ENCODE data around the gene PRKAG3. TPM values are rescaled to one million over a fixed set of nuclear protein-coding genes. Genes with fewer than 3 reads are reported as not detected.

PRKAG3 gene
- total RNA-seq, 2 donors from 2014 or later = not detected

DNA sequence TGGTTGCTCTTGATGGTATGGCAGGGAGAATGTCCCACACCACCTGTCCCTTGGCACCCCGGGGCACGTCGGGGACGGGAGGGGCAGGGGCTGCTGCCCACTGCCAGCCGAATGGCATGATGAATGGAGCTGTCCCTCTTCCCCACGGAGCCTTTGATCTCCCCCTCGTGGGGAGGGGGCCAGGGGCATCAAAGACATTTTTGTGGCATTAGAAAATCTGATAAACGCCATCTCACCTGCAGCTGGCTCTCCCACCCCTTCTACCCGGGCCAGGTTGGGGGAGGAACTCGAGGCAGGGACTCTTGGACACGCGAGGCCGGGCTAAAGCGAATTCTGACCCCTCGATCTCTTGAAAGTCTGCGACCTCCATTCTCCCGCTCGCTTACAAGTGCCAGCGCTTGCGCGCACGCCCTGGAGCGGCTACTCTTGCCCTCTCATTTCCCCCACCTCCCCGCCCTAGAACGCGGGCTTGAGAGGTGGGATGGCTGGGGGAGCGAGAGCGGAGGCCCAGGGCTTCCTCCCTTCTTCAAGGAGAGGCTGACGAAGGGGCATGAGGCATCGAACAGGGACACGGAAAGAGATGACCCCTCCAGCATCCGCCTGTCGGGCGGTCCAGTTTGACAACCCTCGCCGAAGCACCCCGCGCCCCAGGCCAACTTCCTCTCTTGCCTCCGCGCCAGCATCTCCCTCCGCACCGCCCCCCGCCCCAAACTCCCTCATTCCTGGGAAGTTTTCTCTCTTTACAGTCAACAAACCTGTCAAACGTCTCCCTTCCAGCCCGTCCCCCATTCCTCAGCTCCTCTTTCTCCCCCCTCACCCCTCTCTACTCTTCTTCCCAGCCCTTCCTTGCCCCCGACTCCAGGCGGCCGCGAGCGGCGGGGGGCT is 27.3 kb upstream of the PRKAG3 start:
- Mint-ChIP-seq H3K4me3 (peak overlapping the region; percentile 83), H3K27me3 (peaks cover 89% of the 10 kb centered on the region), H3K36me3 (ENCODE audit: low read depth) (peaks cover 14% of the 10 kb centered on the region), H3K27ac (peak overlapping the region; percentile 21), H3K4me1 (peaks cover 19% of the 10 kb centered on the region)
- H3K9me3 ChIP-seq (ENCODE audit: control insufficient read depth, low read length, poor library complexity, severe bottlenecking) = no peaks in the 10 kb centered on the region
- DNase-seq (no peak), ATAC-seq (no peak)

DNA sequence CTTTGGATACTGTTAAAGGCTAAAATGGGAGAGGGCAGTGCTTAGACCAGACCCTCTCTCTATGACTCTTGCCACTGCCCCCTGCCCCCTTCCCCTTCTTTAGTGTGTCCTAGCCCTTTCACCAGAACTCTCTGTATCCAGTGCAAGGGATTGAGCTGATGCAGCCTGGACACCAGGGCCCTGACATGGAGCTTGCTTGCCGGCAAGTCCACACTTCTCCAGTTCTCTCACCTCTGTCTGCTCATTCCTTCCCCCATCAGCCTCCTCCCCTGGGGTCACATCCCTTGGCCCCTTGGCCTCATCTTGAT is 26.5 kb upstream of the PRKAG3 start:
- Mint-ChIP-seq H3K36me3 (ENCODE audit: low read depth) (peaks cover 9% of the 10 kb centered on the region), H3K27me3 (peaks cover 89% of the 10 kb centered on the region), H3K4me1 (peaks cover 24% of the 10 kb centered on the region), H3K27ac (no peak overlapping the region), H3K4me3 (no peak overlapping the region)
- H3K9me3 ChIP-seq (ENCODE audit: control insufficient read depth, low read length, poor library complexity, severe bottlenecking) = no peaks in the 10 kb centered on the region
- DNase-seq (no peak), ATAC-seq (no peak)

DNA sequence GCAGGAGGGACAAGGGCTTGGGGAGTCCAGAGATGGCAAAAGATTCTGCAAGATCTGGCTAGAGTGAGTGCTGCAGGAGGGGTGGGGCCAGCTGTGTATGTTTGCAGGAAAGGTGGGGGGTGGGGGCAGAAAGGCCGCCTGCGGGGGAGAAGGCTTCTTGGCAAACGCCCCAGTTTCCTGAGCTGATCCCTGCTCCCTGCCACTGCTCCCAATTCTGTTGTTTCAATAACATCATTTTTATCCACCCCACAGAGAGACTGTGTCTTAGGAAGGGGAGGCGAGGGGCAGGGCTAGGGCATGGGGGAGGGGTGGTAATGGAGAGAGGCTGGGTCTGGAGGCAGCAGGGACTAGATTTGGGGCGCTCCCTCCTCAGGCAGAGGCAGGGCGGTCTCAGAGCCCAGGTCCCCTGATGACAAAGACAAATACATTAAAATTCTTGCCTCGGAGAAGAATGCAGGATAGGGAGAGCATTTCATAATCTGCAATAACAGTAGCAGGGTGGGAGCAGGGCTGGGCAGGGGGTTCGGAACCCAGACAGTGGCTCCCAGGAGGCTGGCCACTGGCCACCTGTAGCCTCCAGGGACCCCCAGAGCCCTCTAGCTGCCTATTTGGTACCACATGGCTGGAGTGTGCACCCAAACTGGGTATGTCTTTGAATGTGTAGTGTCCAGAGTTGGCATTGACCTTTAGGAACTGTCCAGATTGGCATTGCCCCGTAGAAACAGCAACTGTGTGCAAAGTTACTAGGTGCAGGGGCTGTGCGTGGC is 26.0 kb upstream of the PRKAG3 start:
- no peak overlapping the region for H3K4me3 Mint-ChIP-seq
- peaks cover 9% of the 10 kb centered on the region for H3K36me3 Mint-ChIP-seq (ENCODE audit: low read depth)
- DNase-seq = no peak
- ATAC-seq = no peak
- H3K4me1 Mint-ChIP-seq = peaks cover 25% of the 10 kb centered on the region
- H3K27me3 Mint-ChIP-seq = peaks cover 89% of the 10 kb centered on the region
- no peaks in the 10 kb centered on the region for H3K9me3 ChIP-seq (ENCODE audit: control insufficient read depth, low read length, poor library complexity, severe bottlenecking)
- no peak overlapping the region for H3K27ac Mint-ChIP-seq

DNA sequence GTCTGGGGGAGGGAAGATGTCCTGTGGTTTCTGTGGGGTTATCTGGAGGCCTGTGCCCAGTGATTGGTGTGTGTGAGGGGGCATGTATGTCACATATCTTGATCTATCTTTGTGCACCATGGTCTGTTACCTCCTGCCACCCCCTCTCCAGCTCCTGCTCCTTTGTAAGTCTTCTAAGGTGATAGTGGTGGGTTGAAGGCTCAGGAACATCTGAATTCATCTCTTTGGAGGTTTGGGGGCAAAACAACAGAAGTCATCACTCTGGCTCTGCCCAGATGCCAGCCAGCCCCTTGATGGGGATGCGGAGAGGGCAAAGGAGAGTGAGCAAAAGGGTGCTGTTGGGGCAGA is 25.3 kb upstream of the PRKAG3 start:
- Mint-ChIP-seq H3K4me3 (no peak overlapping the region), H3K4me1 (peaks cover 25% of the 10 kb centered on the region), H3K27me3 (peaks cover 86% of the 10 kb centered on the region), H3K36me3 (ENCODE audit: low read depth) (peaks cover 9% of the 10 kb centered on the region), H3K27ac (no peak overlapping the region)
- ATAC-seq (no peak), DNase-seq (no peak)
- no peaks in the 10 kb centered on the region for H3K9me3 ChIP-seq (ENCODE audit: control insufficient read depth, low read length, poor library complexity, severe bottlenecking)

DNA sequence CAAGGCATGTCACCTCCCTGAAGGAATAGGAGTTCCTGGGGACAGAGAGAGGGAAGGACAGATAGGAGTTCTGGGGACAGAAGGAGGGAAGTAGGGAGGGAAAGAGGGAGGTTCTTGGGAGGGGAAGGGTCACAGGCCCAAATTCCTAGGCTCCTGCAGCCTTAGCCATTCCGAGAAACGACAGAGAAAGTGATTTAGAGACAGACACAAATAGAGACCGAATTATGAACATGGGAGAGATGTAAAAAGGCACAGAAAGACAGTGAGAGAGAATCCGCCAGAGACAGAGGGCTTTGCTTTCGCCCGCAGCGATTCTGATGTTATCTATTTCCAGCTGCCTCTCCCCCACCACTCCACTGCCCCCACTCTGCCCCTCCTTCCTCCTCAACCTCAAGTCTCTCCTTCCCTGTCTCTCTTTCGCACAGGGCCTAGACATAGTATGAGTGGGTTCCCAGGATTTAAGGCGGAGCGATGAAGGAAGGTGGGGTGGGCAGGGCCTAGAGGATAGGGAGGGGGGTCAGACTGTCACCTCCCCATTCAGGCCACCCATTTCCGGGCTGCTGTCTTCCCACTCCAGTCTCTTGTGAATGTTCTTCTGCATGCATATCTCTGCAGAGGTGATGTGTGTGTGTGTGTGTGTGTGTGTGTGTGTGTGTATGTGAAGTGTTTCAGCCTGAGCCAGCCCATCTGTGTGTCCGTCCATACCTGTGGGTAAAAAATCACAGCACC is 24.7 kb upstream of the PRKAG3 start:
- Mint-ChIP-seq H3K27me3 (peaks cover 81% of the 10 kb centered on the region), H3K36me3 (ENCODE audit: low read depth) (peaks cover 5% of the 10 kb centered on the region), H3K4me1 (peaks cover 23% of the 10 kb centered on the region), H3K4me3 (no peak overlapping the region), H3K27ac (no peak overlapping the region)
- no peak for ATAC-seq
- no peaks in the 10 kb centered on the region for H3K9me3 ChIP-seq (ENCODE audit: control insufficient read depth, low read length, poor library complexity, severe bottlenecking)
- DNase-seq = no peak

DNA sequence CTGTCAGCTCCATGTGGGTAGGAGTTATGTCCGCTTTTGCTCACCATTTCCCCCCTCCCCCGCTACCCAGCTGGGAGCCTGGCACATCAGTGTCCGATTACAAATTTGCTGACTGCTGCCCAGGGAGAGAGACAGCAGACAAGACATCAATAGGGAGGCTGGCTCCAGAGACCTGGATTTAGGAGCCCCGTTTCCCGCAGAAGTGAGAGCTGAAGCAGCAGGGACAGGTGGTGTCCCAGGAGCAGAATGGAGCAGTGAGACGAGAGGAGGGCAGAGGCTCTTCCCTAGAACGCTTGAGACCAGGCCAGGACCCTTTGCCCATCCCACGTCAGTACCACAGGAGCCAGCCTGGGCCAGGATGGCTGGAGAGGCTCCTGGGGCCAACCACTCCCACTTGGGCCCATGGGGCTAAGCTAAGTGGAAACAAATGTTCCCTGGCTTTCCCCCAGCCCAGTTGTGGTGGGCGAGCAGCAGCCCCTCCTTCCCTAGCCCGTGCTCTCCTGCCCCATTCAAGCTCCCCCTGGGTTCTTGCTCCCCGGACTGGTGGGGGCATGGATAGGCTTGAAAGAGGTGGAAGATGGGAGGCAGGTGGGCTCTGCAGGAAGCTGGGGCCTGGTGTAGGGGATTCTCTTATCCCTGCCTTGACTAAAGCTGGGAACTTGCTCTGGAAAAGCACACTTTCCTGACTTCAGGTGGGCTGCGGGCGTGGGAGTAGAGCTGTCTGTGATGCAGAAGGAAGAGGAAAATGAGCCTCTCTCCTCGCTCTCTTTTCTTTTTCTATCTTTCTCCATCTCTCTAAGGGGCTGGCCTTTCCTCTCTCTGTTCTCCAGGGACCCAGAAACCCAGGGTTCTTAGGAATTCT is 23.9 kb upstream of the PRKAG3 start:
- Mint-ChIP-seq H3K4me3 (no peak overlapping the region), H3K27ac (no peak overlapping the region), H3K27me3 (peaks cover 83% of the 10 kb centered on the region), H3K4me1 (peaks cover 18% of the 10 kb centered on the region), H3K36me3 (ENCODE audit: low read depth) (peaks cover 5% of the 10 kb centered on the region)
- H3K9me3 ChIP-seq (ENCODE audit: control insufficient read depth, low read length, poor library complexity, severe bottlenecking) = no peaks in the 10 kb centered on the region
- no peak for DNase-seq
- ATAC-seq = no peak

DNA sequence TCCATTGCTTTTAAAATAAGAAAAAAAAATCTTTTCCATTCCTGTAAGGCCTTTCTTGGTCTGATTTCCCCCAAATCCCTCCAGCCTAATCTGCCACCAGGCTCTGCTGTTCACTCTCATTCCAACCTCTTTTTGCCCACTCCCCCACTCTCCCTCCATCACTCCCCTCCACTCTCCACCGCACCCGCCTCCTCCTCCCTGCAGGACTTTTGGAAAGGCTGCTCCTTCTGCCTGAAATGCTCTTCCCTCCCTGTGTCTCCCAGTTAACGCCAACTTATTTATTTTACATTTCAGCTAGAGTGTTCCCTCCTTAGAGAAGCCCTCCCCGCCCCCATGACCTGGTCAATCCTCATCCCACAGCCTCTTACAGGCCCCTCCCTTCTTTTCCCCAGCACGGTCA is 23.3 kb upstream of the PRKAG3 start:
- no peak overlapping the region for H3K4me3 Mint-ChIP-seq
- peaks cover 83% of the 10 kb centered on the region for H3K27me3 Mint-ChIP-seq
- peaks cover 3% of the 10 kb centered on the region for H3K36me3 Mint-ChIP-seq (ENCODE audit: low read depth)
- no peaks in the 10 kb centered on the region for H3K9me3 ChIP-seq (ENCODE audit: control insufficient read depth, low read length, poor library complexity, severe bottlenecking)
- no peak for ATAC-seq
- DNase-seq = no peak
- peaks cover 11% of the 10 kb centered on the region for H3K4me1 Mint-ChIP-seq
- H3K27ac Mint-ChIP-seq = no peak overlapping the region

DNA sequence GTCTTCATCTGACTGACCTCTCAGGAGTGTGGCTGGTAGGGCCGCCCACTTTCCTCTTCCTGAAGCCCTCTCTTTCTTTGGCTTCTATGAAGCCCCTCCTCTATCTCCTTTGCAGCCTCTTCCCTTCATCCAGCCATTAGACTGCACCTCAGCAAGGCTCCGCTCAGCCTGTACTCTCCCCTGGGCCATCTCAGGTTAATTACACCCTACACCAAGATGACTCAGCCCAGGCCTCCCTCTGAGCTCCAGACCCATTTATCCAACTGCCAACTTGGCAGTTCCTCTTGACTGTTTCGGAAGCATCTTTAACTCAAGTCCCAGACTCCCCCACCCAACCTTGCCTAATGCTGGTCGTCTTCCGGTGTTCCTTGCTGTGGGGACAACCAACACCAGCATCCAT is 22.2 kb upstream of the PRKAG3 start:
- DNase-seq = no peak
- ATAC-seq = no peak

DNA sequence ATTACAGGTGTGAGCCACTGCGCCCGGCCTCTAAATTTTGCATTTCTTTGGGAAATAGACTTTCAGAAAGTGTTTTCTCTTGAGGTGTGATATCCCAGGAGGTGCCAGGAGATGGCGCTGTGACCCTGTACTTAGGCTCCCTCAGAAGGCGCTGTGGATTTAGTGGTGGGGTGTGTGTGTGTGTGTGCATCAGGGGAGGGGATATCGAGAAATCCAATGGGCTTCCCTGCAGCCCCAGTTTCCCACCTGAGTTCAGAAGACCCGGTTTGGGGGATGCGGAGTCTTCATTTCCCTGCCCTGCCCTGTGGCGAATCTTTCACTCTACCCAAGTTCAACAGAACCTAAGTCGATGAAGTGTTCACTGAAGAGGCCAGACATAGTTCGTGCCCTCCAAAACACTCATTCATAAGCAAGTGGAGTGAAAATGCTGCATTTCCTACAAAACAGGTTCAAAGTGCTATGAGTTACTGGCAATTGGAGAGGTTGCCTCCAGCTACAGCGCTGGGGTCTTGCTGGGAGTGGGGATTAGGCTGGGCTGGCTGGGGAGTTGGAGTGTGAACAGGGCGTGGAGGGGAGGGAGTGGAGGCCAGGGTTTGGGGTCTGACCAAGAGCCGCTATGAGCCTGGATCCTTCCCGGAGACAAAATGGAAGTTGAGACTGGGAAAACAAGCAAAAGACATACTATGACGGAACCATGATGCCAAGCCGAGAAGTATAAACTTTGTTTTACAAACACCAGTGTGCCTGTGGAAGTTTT is 21.5 kb upstream of the PRKAG3 start:
- H3K4me3 Mint-ChIP-seq = no peak overlapping the region
- peaks cover 75% of the 10 kb centered on the region for H3K27me3 Mint-ChIP-seq
- peak overlapping the region; percentile 8 for H3K27ac Mint-ChIP-seq
- peaks cover 11% of the 10 kb centered on the region for H3K4me1 Mint-ChIP-seq
- H3K36me3 Mint-ChIP-seq (ENCODE audit: low read depth) = peaks cover 3% of the 10 kb centered on the region
- ATAC-seq (peak; percentile 87), DNase-seq (peak; percentile 48 to 55 (median 52))
- H3K9me3 ChIP-seq (ENCODE audit: control insufficient read depth, low read length, poor library complexity, severe bottlenecking) = no peaks in the 10 kb centered on the region

More for the DNA sequence above, 22.2 kb upstream of the PRKAG3 start:
- no peaks in the 10 kb centered on the region for H3K9me3 ChIP-seq (ENCODE audit: control insufficient read depth, low read length, poor library complexity, severe bottlenecking)
- Mint-ChIP-seq H3K4me1 (peaks cover 11% of the 10 kb centered on the region), H3K27me3 (peaks cover 81% of the 10 kb centered on the region), H3K27ac (peak overlapping the region; percentile 8), H3K4me3 (no peak overlapping the region), H3K36me3 (ENCODE audit: low read depth) (peaks cover 3% of the 10 kb centered on the region)

DNA sequence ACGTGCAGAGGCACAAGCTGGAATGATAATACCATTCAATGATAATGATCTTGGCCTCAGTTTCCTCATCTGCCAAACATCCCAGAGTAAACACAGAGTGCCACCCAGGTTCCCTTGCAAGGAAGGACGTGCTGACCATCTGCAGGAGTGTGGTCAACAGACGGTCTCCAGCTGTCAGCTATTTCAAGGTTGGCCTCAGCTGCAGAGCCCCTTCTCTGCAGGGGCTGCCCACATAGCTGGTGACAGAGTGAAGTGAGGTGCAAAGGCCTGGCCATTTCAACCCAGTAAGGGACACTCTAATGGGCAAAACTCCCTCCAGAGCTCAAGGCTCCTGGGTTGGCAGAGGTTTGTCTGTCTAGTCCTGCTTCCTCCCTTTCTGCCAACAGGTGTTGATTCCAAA is 19.7 kb upstream of the PRKAG3 start:
- H3K36me3 Mint-ChIP-seq (ENCODE audit: low read depth) = peaks cover 3% of the 10 kb centered on the region
- peaks cover 62% of the 10 kb centered on the region for H3K27me3 Mint-ChIP-seq
- ATAC-seq = no peak
- H3K4me3 Mint-ChIP-seq = no peak overlapping the region
- no peaks in the 10 kb centered on the region for H3K9me3 ChIP-seq (ENCODE audit: control insufficient read depth, low read length, poor library complexity, severe bottlenecking)
- peaks cover 14% of the 10 kb centered on the region for H3K4me1 Mint-ChIP-seq
- no peak for DNase-seq
- no peak overlapping the region for H3K27ac Mint-ChIP-seq

DNA sequence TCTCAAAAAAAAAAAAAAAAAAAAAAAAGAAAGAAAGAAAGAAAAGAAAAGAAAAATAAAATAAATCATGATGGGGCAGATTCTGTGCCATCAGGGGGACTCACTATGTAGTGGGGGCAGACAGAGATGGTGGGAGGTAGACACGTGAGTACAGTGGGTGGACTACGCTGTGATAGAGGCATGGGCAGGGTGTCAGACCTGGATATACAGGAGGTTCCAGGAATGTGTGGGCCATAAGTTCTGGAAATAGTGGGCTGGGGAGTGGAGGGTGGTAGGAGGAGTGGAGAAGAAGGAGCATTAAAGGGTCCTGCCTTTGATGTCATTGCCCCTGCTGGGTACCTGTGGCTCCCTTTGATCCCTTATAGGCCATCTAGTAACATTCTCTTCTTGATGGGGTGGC is 19.2 kb upstream of the PRKAG3 start:
- ATAC-seq = no peak
- H3K36me3 Mint-ChIP-seq (ENCODE audit: low read depth) = peaks cover 3% of the 10 kb centered on the region
- H3K27me3 Mint-ChIP-seq = peaks cover 57% of the 10 kb centered on the region
- H3K4me1 Mint-ChIP-seq = peaks cover 11% of the 10 kb centered on the region
- no peak for DNase-seq
- no peak overlapping the region for H3K27ac Mint-ChIP-seq
- H3K9me3 ChIP-seq (ENCODE audit: control insufficient read depth, low read length, poor library complexity, severe bottlenecking) = no peaks in the 10 kb centered on the region
- H3K4me3 Mint-ChIP-seq = no peak overlapping the region

DNA sequence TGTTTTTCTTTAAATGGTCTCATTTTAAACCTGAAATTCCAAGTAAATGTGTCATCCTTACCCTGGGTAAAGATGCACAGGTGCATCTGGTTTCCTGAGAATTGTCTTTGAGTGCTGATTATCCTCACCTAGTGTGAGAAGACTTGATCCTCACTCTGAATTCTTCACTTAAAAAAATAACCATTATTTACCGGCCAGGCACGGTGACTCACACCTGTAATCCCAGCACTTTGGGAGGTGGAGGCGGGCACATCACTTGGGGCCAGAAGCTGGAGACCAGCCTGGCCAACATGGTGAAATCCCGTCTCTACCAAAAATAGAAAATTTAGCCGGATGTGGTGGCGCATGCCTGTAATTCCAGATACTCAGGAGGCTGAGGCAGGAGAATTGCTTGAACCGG is 18.1 kb upstream of the PRKAG3 start:
- H3K9me3 ChIP-seq (ENCODE audit: control insufficient read depth, low read length, poor library complexity, severe bottlenecking) = no peaks in the 10 kb centered on the region
- no peaks in the 10 kb centered on the region for H3K36me3 Mint-ChIP-seq (ENCODE audit: low read depth)
- H3K4me1 Mint-ChIP-seq = peaks cover 11% of the 10 kb centered on the region
- H3K27me3 Mint-ChIP-seq = peaks cover 46% of the 10 kb centered on the region
- no peak for DNase-seq
- H3K4me3 Mint-ChIP-seq = no peak overlapping the region
- H3K27ac Mint-ChIP-seq = no peak overlapping the region
- ATAC-seq = no peak

All from T-helper 17 cell (primary cell).